ENCODE data around the gene RUNDC3A.

RUNDC3A gene

DNA sequence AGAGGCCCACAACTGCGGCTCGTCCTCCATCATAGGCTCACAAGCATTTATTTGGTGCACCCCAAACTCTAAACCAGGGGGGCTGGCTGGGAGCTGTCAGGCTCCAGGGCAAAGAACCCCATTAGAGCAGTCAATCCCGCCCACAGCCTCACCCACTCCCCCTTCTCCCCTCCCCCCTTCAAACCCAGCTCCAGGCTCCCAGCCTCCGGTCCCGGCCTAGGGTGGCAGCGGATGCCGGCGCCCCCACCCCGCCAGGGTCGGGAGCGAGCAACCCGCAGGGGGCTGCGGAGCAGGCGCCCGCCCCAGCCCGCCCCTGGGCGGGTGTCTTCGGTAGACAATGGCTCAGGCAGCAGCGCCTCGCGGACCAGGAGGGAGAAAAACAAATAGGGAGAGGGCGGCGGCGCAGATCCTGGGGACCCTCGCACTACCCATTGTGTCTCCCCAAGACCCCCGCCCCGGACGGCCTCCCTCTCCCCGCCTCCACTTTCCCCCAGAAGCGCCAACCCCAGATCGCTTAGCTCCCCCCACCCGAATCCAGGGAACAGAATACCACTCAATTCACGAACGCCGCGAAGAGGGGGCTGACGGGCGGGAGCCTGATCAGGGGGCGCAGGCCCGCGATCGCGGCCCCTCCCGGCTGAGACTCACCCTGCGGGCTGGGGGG lies 54.7 kb downstream of the RUNDC3A start (continued):
- TF ChIP-seq, protein P1, sequence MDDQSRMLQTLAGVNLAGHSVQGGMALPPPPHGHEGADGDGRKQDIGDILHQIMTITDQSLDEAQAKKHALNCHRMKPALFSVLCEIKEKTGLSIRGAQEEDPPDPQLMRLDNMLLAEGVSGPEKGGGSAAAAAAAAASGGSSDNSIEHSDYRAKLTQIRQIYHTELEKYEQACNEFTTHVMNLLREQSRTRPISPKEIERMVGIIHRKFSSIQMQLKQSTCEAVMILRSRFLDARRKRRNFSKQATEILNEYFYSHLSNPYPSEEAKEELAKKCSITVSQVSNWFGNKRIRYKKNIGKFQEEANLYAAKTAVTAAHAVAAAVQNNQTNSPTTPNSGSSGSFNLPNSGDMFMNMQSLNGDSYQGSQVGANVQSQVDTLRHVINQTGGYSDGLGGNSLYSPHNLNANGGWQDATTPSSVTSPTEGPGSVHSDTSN (CRISPR knock-in tag; IDR thresholded peaks at IDR 0.05): no peak
- peak; percentile 43 for TF ChIP-seq GLIS1 (tag by site-specific recombination; IDR thresholded peaks at IDR 0.05)
- peak; percentile 38 for TF ChIP-seq ZIC2 (tag by site-specific recombination; IDR thresholded peaks at IDR 0.05)
- no peak for TF ChIP-seq ZNF621 (tag by site-specific recombination; IDR thresholded peaks at IDR 0.05)
- TF ChIP-seq, protein P2, sequence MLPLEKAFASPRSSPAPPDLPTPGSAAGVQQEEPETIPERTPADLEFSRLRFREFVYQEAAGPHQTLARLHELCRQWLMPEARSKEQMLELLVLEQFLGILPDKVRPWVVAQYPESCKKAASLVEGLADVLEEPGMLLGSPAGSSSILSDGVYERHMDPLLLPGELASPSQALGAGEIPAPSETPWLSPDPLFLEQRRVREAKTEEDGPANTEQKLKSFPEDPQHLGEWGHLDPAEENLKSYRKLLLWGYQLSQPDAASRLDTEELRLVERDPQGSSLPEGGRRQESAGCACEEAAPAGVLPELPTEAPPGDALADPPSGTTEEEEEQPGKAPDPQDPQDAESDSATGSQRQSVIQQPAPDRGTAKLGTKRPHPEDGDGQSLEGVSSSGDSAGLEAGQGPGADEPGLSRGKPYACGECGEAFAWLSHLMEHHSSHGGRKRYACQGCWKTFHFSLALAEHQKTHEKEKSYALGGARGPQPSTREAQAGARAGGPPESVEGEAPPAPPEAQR (tag by site-specific recombination; IDR thresholded peaks at IDR 0.05): no peak
- TF ChIP-seq, protein P3, sequence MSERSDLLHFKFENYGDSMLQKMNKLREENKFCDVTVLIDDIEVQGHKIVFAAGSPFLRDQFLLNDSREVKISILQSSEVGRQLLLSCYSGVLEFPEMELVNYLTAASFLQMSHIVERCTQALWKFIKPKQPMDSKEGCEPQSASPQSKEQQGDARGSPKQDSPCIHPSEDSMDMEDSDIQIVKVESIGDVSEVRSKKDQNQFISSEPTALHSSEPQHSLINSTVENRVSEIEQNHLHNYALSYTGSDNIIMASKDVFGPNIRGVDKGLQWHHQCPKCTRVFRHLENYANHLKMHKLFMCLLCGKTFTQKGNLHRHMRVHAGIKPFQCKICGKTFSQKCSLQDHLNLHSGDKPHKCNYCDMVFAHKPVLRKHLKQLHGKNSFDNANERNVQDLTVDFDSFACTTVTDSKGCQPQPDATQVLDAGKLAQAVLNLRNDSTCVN (tag by site-specific recombination; optimal IDR thresholded peaks at IDR 0.05): peak; percentile 70
- no peak for TF ChIP-seq ZNF560 (tag by site-specific recombination; IDR thresholded peaks at IDR 0.05; ENCODE audit: borderline replicate concordance)
- no peak for TF ChIP-seq ZNF214 (tag by site-specific recombination; IDR thresholded peaks at IDR 0.05; ENCODE audit: borderline replicate concordance)
- TF ChIP-seq YY2 (tag by site-specific recombination; IDR thresholded peaks at IDR 0.05): no peak
- no peak for TF ChIP-seq ZBTB20 (tag by site-specific recombination; IDR thresholded peaks at IDR 0.05)
- no peak for TF ChIP-seq ZNF514 (tag by site-specific recombination; IDR thresholded peaks at IDR 0.05)
- peak; percentile 81 for TF ChIP-seq ZFHX2 (tag by site-specific recombination; conservative IDR thresholded peaks at IDR 0.05)
- TF ChIP-seq MYNN (tag by site-specific recombination; IDR thresholded peaks at IDR 0.05; ENCODE audit: borderline replicate concordance): no peak
- no peak for TF ChIP-seq ZNF175 (tag by site-specific recombination; IDR thresholded peaks at IDR 0.05)
- TF ChIP-seq ZNF433 (tag by site-specific recombination; IDR thresholded peaks at IDR 0.05; ENCODE audit: low read depth): no peak
- no peak for TF ChIP-seq ZNF585B (tag by site-specific recombination; IDR thresholded peaks at IDR 0.05)
- TF ChIP-seq ZEB2 (tag by site-specific recombination; IDR thresholded peaks at IDR 0.05): peak; percentile 11; the same call in 1 of the 2 replicates
- TF ChIP-seq ZNF324 (tag by site-specific recombination; IDR thresholded peaks at IDR 0.05): no peak
- TF ChIP-seq SP2 (tag by site-specific recombination; IDR thresholded peaks at IDR 0.05): peak; percentile 51; the same call in 1 of the 2 replicates
- TF ChIP-seq ZNF423 (tag by site-specific recombination; IDR thresholded peaks at IDR 0.05): 0 out of 2 replicates have a peak, but pooled peaks have one; percentile 17
- no peak for TF ChIP-seq PRDM2 (tag by site-specific recombination; IDR thresholded peaks at IDR 0.05; ENCODE audit: borderline replicate concordance)
- TF ChIP-seq, protein P4, sequence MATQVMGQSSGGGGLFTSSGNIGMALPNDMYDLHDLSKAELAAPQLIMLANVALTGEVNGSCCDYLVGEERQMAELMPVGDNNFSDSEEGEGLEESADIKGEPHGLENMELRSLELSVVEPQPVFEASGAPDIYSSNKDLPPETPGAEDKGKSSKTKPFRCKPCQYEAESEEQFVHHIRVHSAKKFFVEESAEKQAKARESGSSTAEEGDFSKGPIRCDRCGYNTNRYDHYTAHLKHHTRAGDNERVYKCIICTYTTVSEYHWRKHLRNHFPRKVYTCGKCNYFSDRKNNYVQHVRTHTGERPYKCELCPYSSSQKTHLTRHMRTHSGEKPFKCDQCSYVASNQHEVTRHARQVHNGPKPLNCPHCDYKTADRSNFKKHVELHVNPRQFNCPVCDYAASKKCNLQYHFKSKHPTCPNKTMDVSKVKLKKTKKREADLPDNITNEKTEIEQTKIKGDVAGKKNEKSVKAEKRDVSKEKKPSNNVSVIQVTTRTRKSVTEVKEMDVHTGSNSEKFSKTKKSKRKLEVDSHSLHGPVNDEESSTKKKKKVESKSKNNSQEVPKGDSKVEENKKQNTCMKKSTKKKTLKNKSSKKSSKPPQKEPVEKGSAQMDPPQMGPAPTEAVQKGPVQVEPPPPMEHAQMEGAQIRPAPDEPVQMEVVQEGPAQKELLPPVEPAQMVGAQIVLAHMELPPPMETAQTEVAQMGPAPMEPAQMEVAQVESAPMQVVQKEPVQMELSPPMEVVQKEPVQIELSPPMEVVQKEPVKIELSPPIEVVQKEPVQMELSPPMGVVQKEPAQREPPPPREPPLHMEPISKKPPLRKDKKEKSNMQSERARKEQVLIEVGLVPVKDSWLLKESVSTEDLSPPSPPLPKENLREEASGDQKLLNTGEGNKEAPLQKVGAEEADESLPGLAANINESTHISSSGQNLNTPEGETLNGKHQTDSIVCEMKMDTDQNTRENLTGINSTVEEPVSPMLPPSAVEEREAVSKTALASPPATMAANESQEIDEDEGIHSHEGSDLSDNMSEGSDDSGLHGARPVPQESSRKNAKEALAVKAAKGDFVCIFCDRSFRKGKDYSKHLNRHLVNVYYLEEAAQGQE (tag by site-specific recombination; IDR thresholded peaks at IDR 0.05): no peak
- TF ChIP-seq ZNF24 (tag by site-specific recombination; IDR thresholded peaks at IDR 0.05): no peak
- TF ChIP-seq PATZ1 (tag by site-specific recombination; IDR thresholded peaks at IDR 0.05): peak; percentile 63
- TF ChIP-seq ZSCAN30 (tag by site-specific recombination; IDR thresholded peaks at IDR 0.05): no peak
